ENCODE data around the gene CBLB. TPM values are rescaled to one million over a fixed set of nuclear protein-coding genes. Genes with fewer than 3 reads are reported as not detected.

CBLB gene
- total RNA-seq, 5 donors from 2014 or later (not counting 1 experiment from before 2014, with no cell fraction given) = 81.3 to 120 (median 99.6) TPM

DNA sequence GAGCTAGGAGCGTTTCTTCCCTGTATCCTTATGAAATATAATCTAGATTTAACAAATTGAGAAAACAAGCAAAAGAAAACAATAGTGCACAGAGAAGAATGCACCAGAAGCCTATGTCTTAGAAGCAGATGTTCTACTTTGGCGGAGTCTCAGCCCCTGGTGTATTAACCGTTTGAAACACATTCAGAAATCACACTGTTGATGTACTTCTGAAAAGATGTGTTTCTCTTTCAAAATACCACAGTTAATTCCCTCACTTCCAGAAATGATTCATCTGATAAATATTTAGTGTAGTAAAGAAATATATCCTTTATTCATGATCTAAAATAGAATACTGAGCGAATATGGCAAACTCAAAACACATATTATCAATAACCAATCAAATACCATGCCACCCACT, 77.7 kb downstream of the CBLB start:
- Histone ChIP-seq H3K27me3 (replicated peaks in 1 of 2; ENCODE audit: control insufficient read depth in 2 of 2, extremely low read depth in 1 of 2, insufficient read depth in 2 of 2, low read length in 1 of 2) (no peaks in the 10 kb centered on the region), H3K27ac (ENCODE audit: low read length) (no peak overlapping the region), H3K9me3 (no peaks in the 10 kb centered on the region), H3K4me1 (ENCODE audit: control insufficient read depth in 1 of 2, extremely low read depth in 1 of 2, insufficient read depth in 2 of 2, low read length in 2 of 2) (peaks cover 6 to 17% of the 10 kb centered on the region in 2 experiments), H3K36me3 (ENCODE audit: control insufficient read depth in 2 of 2, extremely low read depth in 1 of 2, insufficient read depth in 1 of 2, low read length in 1 of 2) (peaks cover 0 to 3% of the 10 kb centered on the region in 2 donors), H3K4me3 (ENCODE audit: control insufficient read depth in 1 of 2, extremely low read depth in 1 of 2, low read length in 1 of 2) (no peak overlapping the region)
- Mint-ChIP-seq H3K9me3 (no peaks in the 10 kb centered on the region), H3K4me1 (peaks cover 54 to 77% (median 76%) of the 10 kb centered on the region in 3 donors), H3K36me3 (peaks cover 32% of the 10 kb centered on the region), H3K27ac (peak overlapping the region in 1 of 2 donors; percentile 30), H3K27me3 (no peaks in the 10 kb centered on the region), H3K4me3 (no peak overlapping the region)
- DNase-seq (no peak), ATAC-seq (replicated peaks in 1 of 4) (no peak)
- CTCF ChIA-PET = no interaction called here
- no CpG with 5 or more reads among the region's 4 CpGs for whole genome bisulfite sequencing (ENCODE audit: insufficient coverage)
- POLR2A ChIA-PET = no interaction called here

- H3K4me3 ChIP-seq (ENCODE audit: control insufficient read depth in 1 of 2, extremely low read depth in 1 of 2, low read length in 1 of 2) = no peak overlapping the region
- H3K27me3 ChIP-seq (replicated peaks in 1 of 2; ENCODE audit: control insufficient read depth in 2 of 2, extremely low read depth in 1 of 2, insufficient read depth in 2 of 2, low read length in 1 of 2) = no peaks in the 10 kb centered on the region
- Mint-ChIP-seq H3K27ac (peak overlapping the region in 1 of 2 donors; percentile 30), H3K9me3 (no peaks in the 10 kb centered on the region), H3K4me3 (no peak overlapping the region), H3K4me1 (peaks cover 53 to 78% (median 77%) of the 10 kb centered on the region in 3 donors), H3K36me3 (peaks cover 28% of the 10 kb centered on the region), H3K27me3 (no peaks in the 10 kb centered on the region)
- 100% methylated on average over 1 of the region's 2 CpGs for WGBS (ENCODE audit: insufficient coverage)
- CTCF ChIA-PET = no interaction called here
- H3K9me3 ChIP-seq = no peaks in the 10 kb centered on the region
- H3K36me3 ChIP-seq (ENCODE audit: control insufficient read depth in 2 of 2, extremely low read depth in 1 of 2, insufficient read depth in 1 of 2, low read length in 1 of 2) = peaks cover 0 to 3% of the 10 kb centered on the region in 2 donors
- ATAC-seq (replicated peaks in 1 of 4) (no peak), DNase-seq (no peak)
- POLR2A ChIA-PET = no interaction called here
- peaks cover 6 to 20% of the 10 kb centered on the region in 2 experiments for H3K4me1 ChIP-seq (ENCODE audit: control insufficient read depth in 1 of 2, extremely low read depth in 1 of 2, insufficient read depth in 2 of 2, low read length in 2 of 2)
- no peak overlapping the region for H3K27ac ChIP-seq (ENCODE audit: low read length)
Observed at GRCh38 chr3:105790534-105790933, 78.3 kb downstream of the CBLB start.

GRCh38 chr3:105788593-105788992, 80.2 kb downstream of the CBLB start:
- Mint-ChIP-seq H3K4me1 (peaks cover 65 to 78% (median 74%) of the 10 kb centered on the region in 3 donors), H3K4me3 (no peak overlapping the region), H3K27me3 (no peaks in the 10 kb centered on the region), H3K36me3 (peaks cover 28% of the 10 kb centered on the region), H3K27ac (no peak overlapping the region), H3K9me3 (no peaks in the 10 kb centered on the region)
- CTCF ChIA-PET = interaction anchor here (0.6 to 1.9 kb wide), 3 partner anchors 18 to 64 kb away, joined by 4 to 10 read pairs (median 5); no protein-coding TSS in a partner anchor
- peaks cover 6 to 17% of the 10 kb centered on the region in 2 experiments for H3K4me1 ChIP-seq (ENCODE audit: control insufficient read depth in 1 of 2, extremely low read depth in 1 of 2, insufficient read depth in 2 of 2, low read length in 2 of 2)
- ATAC-seq (replicated peaks in 1 of 4) (no peak), DNase-seq (no peak)
- POLR2A ChIA-PET = interaction anchor here (0.6 to 1.9 kb wide), 6 partner anchors 12 to 1882 kb away, joined by 3 to 6 read pairs (median 4); no protein-coding TSS in a partner anchor
- no peak overlapping the region for H3K4me3 ChIP-seq (ENCODE audit: control insufficient read depth in 1 of 2, extremely low read depth in 1 of 2, low read length in 1 of 2)
- no peaks in the 10 kb centered on the region for H3K9me3 ChIP-seq
- H3K36me3 ChIP-seq (ENCODE audit: control insufficient read depth in 2 of 2, extremely low read depth in 1 of 2, insufficient read depth in 1 of 2, low read length in 1 of 2) = peaks cover 0 to 3% of the 10 kb centered on the region in 2 donors
- H3K27me3 ChIP-seq (replicated peaks in 1 of 2; ENCODE audit: control insufficient read depth in 2 of 2, extremely low read depth in 1 of 2, insufficient read depth in 2 of 2, low read length in 1 of 2) = no peaks in the 10 kb centered on the region
- no peak overlapping the region for H3K27ac ChIP-seq (ENCODE audit: low read length)
- WGBS (ENCODE audit: insufficient coverage) = 100% methylated on average over 2 of the region's 3 CpGs

GRCh38 chr3:105787453-105787852, 81.4 kb downstream of the CBLB start:
- no peak overlapping the region for H3K27ac ChIP-seq (ENCODE audit: low read length)
- H3K4me3 ChIP-seq (ENCODE audit: control insufficient read depth in 1 of 2, extremely low read depth in 1 of 2, low read length in 1 of 2) = no peak overlapping the region
- ChIA-PET POLR2A (interaction anchor here in 1 of 2 donors (1.9 kb wide), 1 partner anchor 11 kb away, joined by 5 read pairs; no protein-coding TSS in a partner anchor), CTCF (interaction anchor here in 1 of 2 donors (0.8 to 1.1 kb wide), 2 partner anchors 65 to 100 kb away, joined by 3 to 4 read pairs; no protein-coding TSS in a partner anchor)
- H3K27me3 ChIP-seq (replicated peaks in 1 of 2; ENCODE audit: control insufficient read depth in 2 of 2, extremely low read depth in 1 of 2, insufficient read depth in 2 of 2, low read length in 1 of 2) = no peaks in the 10 kb centered on the region
- DNase-seq (no peak), ATAC-seq (replicated peaks in 1 of 4) (no peak)
- Mint-ChIP-seq H3K4me3 (no peak overlapping the region), H3K36me3 (peaks cover 21% of the 10 kb centered on the region), H3K4me1 (peaks cover 63 to 74% (median 70%) of the 10 kb centered on the region in 3 donors), H3K27me3 (no peaks in the 10 kb centered on the region), H3K9me3 (peaks cover 0 to 3% (median 0%) of the 10 kb centered on the region in 3 donors), H3K27ac (peak overlapping the region; percentile 11 to 48)
- H3K9me3 ChIP-seq = no peaks in the 10 kb centered on the region
- 80% methylated on average over 1 of the region's 2 CpGs for WGBS (ENCODE audit: insufficient coverage)
- peaks cover 7 to 16% of the 10 kb centered on the region in 2 experiments for H3K4me1 ChIP-seq (ENCODE audit: control insufficient read depth in 1 of 2, extremely low read depth in 1 of 2, insufficient read depth in 2 of 2, low read length in 2 of 2)
- no peaks in the 10 kb centered on the region for H3K36me3 ChIP-seq (ENCODE audit: control insufficient read depth in 2 of 2, extremely low read depth in 1 of 2, insufficient read depth in 1 of 2, low read length in 1 of 2)

DNA sequence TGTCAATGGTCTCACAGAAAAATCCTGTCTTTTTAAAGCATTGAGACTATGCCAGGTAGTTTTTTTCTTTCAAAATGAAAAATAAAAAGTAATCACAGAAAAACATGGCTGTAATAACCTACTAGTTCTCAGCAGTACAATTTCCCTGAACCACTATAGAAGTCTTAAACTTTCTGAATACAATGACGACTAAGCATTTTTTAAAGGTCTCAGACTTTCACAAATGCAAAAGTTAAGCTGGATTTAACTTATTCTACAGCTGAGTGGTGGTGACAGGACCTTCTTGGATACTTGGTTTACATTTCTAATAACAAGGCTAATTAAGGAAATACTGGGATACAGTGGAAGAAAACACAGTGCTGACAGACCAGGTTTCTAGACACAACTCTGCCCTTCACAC, 81.8 kb downstream of the CBLB start:
- ChIA-PET POLR2A (interaction anchor here in 1 of 2 donors (1.9 kb wide), 1 partner anchor 11 kb away, joined by 5 read pairs; no protein-coding TSS in a partner anchor), CTCF (interaction anchor here in 1 of 2 donors (0.8 kb wide), 1 partner anchor 100 kb away, joined by 3 read pairs; no protein-coding TSS in a partner anchor)
- Mint-ChIP-seq H3K4me1 (peaks cover 63 to 73% (median 70%) of the 10 kb centered on the region in 3 donors), H3K4me3 (no peak overlapping the region), H3K9me3 (peaks cover 0 to 3% (median 0%) of the 10 kb centered on the region in 3 donors), H3K27ac (peak overlapping the region in 1 of 2 donors; percentile 48), H3K36me3 (peaks cover 20% of the 10 kb centered on the region), H3K27me3 (no peaks in the 10 kb centered on the region)
- Histone ChIP-seq H3K36me3 (ENCODE audit: control insufficient read depth in 2 of 2, extremely low read depth in 1 of 2, insufficient read depth in 1 of 2, low read length in 1 of 2) (no peaks in the 10 kb centered on the region), H3K4me1 (ENCODE audit: control insufficient read depth in 1 of 2, extremely low read depth in 1 of 2, insufficient read depth in 2 of 2, low read length in 2 of 2) (peaks cover 8 to 13% of the 10 kb centered on the region in 2 experiments), H3K4me3 (ENCODE audit: control insufficient read depth in 1 of 2, extremely low read depth in 1 of 2, low read length in 1 of 2) (no peak overlapping the region), H3K27me3 (replicated peaks in 1 of 2; ENCODE audit: control insufficient read depth in 2 of 2, extremely low read depth in 1 of 2, insufficient read depth in 2 of 2, low read length in 1 of 2) (no peaks in the 10 kb centered on the region), H3K27ac (ENCODE audit: low read length) (no peak overlapping the region), H3K9me3 (no peaks in the 10 kb centered on the region)
- no peak for DNase-seq
- no CpG with 5 or more reads among the region's 1 CpG for WGBS (ENCODE audit: insufficient coverage)
- no peak for ATAC-seq (replicated peaks in 1 of 4)

DNA sequence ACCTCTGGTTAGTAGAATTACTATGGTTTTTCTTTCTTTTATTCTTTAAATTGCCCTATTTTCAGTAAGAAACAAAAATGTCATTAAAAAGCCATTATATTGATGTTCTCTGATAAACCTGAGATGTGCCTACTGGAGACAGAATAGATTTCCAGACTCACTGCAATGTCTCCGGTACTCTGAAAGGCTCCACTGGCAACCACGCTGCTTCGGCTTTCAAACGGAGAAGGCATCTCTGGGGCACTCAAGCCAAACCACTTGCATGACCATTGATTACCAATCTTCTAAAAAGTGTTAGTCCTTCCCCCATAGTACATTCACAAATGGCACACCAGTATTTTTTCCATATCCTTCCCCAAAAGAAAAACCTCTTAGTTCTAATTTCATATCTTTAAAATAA, 82.6 kb downstream of the CBLB start:
- Histone ChIP-seq H3K4me3 (ENCODE audit: control insufficient read depth in 1 of 2, extremely low read depth in 1 of 2, low read length in 1 of 2) (no peak overlapping the region), H3K27ac (ENCODE audit: low read length) (no peak overlapping the region), H3K4me1 (ENCODE audit: control insufficient read depth in 1 of 2, extremely low read depth in 1 of 2, insufficient read depth in 2 of 2, low read length in 2 of 2) (peaks cover 5 to 13% of the 10 kb centered on the region in 2 experiments), H3K36me3 (ENCODE audit: control insufficient read depth in 2 of 2, extremely low read depth in 1 of 2, insufficient read depth in 1 of 2, low read length in 1 of 2) (no peaks in the 10 kb centered on the region), H3K27me3 (replicated peaks in 1 of 2; ENCODE audit: control insufficient read depth in 2 of 2, extremely low read depth in 1 of 2, insufficient read depth in 2 of 2, low read length in 1 of 2) (no peaks in the 10 kb centered on the region), H3K9me3 (no peaks in the 10 kb centered on the region)
- Mint-ChIP-seq H3K4me3 (no peak overlapping the region), H3K9me3 (peaks cover 0 to 3% (median 0%) of the 10 kb centered on the region in 3 donors), H3K27ac (peak overlapping the region; percentile 43 to 66), H3K36me3 (peaks cover 21% of the 10 kb centered on the region), H3K27me3 (no peaks in the 10 kb centered on the region), H3K4me1 (peaks cover 63 to 75% (median 72%) of the 10 kb centered on the region in 3 donors)
- DNase-seq (no peak), ATAC-seq (replicated peaks in 1 of 4) (no peak)
- CTCF ChIA-PET = no interaction called here
- WGBS (ENCODE audit: insufficient coverage) = 76% methylated on average over 4 of the region's 4 CpGs
- POLR2A ChIA-PET = no interaction called here
